SK-MEL-5 (cell line): ENCODE data around the gene IFITM5. TPM values are rescaled to one million over a fixed set of nuclear protein-coding genes. Genes with fewer than 3 reads are reported as not detected.

ENCODE experiments used
- DNase-seq: peaks from one replicate; pipeline ENCODE4 v3.0.0-alpha.2; 2016; ENCODE audit warnings: low read depth, low spot score
- in situ Hi-C: cut with HindIII; loops from 2 replicates; pipeline ENCODE4 v1.10.0; 2016; ENCODE audit warnings: low sequenced_read_pairs, high pct_unique_total_duplicates, low pct_unique_long_range_greater_than_20kb
- total RNA-seq: library from RNA; depleted of rRNA; stranded (reverse); fragments of >200 nt; shearing (Covaris generic); gene quantifications from 2 replicates; pipeline ENCODE4 v1.2.3, GENCODE V29; 2014

Gene IFITM5
- total RNA-seq, 1 experiment from 2014 or later = not detected

GRCh38 chr11:303363-303762, 4.0 kb upstream of the IFITM5 start:
- no peak for DNase-seq
- in situ Hi-C loops = no loop called here

- no peak for DNase-seq
- in situ Hi-C loops = no loop called here
These were observed 817 bp upstream of the IFITM5 start for GRCh38 chr11:299951-300735.

- in situ Hi-C loops = no loop called here
These were observed 790 bp downstream of the IFITM5 start for GRCh38 chr11:298406-299065.

GRCh38 chr11:297586-298405, 1.5 kb downstream of the IFITM5 start:
- no peak for DNase-seq
- in situ Hi-C loops = no loop called here

More at GRCh38 chr11:298406-299065, 790 bp downstream of the IFITM5 start:
- DNase-seq = no peak

- DNase-seq = no peak
- in situ Hi-C loops = no loop called here
These were observed 2.2 kb downstream of the IFITM5 start for GRCh38 chr11:297051-297585.

GRCh38 chr11:296171-297050, 2.9 kb downstream of the IFITM5 start:
- in situ Hi-C loops = no loop called here
- DNase-seq = no peak

- DNase-seq = no peak
- in situ Hi-C loops = no loop called here
These were observed 3.8 kb downstream of the IFITM5 start for GRCh38 chr11:295351-296170.

GRCh38 chr11:294780-295179, 4.5 kb downstream of the IFITM5 start:
- in situ Hi-C loops = no loop called here
- no peak for DNase-seq

- no peak for DNase-seq
- in situ Hi-C loops = no loop called here
These were observed 5.3 kb downstream of the IFITM5 start for GRCh38 chr11:293852-294661.

GRCh38 chr11:293271-293851, 6.0 kb downstream of the IFITM5 start:
- in situ Hi-C loops = no loop called here
- no peak for DNase-seq

- DNase-seq = no peak
- in situ Hi-C loops = no loop called here
These were observed 6.9 kb downstream of the IFITM5 start for GRCh38 chr11:292211-293121.

- DNase-seq = no peak
- in situ Hi-C loops = no loop called here
These were observed 7.8 kb downstream of the IFITM5 start for GRCh38 chr11:291281-292210.

GRCh38 chr11:290621-291231, 8.6 kb downstream of the IFITM5 start:
- DNase-seq = no peak
- in situ Hi-C loops = no loop called here
